Stomach (tissue), 4 donors: ENCODE data around the gene MYCBP2.

Experiments used
- CTCF ChIP-seq, 7 experiments: fragments of 450-650 bp in 4 of 7; fragments of 200-600 bp in 3 of 7; sonication (generic) in 3 of 7; IDR thresholded peaks; one replicate each; pipeline ENCODE4 v1.5.1; 2016 to 2019; ENCODE audit warnings: antibody characterized with exemption in 7 of 7, control low read depth in 2 of 7, mild to moderate bottlenecking in 1 of 7
- EP300 ChIP-seq: sonication (generic); formaldehyde crosslinking; IDR thresholded peaks from one replicate; pipeline ENCODE4 v1.6.1; 2017; ENCODE audit warnings: antibody characterized with exemption
- POLR2A ChIP-seq, 4 donors: fragments of 450-650 bp; IDR thresholded peaks; one replicate each; pipeline ENCODE4 v1.6.1; 2016; ENCODE audit warnings: antibody characterized with exemption in 4 of 4, control low read depth in 2 of 4, mild to moderate bottlenecking in 1 of 4, moderate library complexity in 1 of 4
- POLR2AphosphoS5 ChIP-seq, 3 donors: sonication (generic); formaldehyde crosslinking; IDR thresholded peaks; one replicate each; pipeline ENCODE4 v1.6.1; 2016; ENCODE audit warnings: antibody characterized with exemption in 3 of 3

GRCh38 chr13:77114271-77114670, 212.6 kb downstream of the MYCBP2 start:
- TF ChIP-seq CTCF (IDR thresholded peaks at IDR 0.05) (no peak), POLR2A (IDR thresholded peaks at IDR 0.05) (no peak), EP300 (no peak), POLR2AphosphoS5 (IDR thresholded peaks at IDR 0.05) (no peak)
